HG03039 (cell line): ENCODE results near the gene DNAH10.
"Not testable (repeated sequence)": the region's sequence is repeated elsewhere in the genome, so short reads cannot be mapped to it uniquely, and the experiment has no call there.

Experiments used
- ATAC-seq: cut with Tn5 transposase; IDR thresholded peaks from one replicate; pipeline ENCODE4 v1.9.1; 2021; ENCODE audit warnings: mild to moderate bottlenecking, moderate library complexity; ENCODE audit not compliant: unreplicated experiment

The DNAH10 gene

DNA sequence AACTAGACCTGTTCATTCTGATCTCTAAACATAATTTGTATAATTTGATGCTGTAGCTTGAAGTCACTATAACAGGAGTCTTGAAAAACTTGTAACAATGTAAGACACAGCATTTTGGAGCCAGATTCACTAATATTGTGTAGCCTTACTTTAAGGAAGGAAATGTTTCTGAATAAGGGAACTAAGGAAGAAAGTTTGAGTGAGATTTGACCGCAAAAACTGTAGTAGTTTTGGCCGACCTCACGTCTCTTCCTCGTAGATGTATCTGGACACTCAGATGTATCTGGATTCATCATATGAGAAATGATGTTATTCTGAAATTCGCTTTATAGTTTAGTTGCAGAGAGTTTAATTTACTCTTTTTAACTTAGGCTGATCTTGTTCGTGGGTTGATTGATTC is 13.9 kb upstream of the DNAH10 start:
- ATAC-seq, result no peak

DNA sequence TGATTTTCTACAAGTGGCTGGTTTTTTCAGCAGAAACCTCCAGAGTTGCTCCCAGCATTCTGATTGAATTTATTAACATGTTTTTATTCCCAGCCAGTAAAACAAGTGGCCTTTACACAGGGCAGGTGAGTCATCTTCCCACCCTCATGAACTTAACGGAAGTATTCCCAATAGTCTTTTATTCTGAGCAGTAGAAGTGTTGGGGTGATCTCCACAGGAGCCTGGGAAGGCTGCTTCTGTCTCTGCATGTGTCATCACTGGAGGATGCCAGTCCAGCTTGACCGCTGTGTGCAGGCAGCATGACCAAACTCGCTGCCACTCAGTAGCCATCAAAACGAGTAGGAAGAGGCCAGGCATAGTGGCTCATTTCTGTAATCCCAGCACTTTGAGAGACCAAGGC is 13.4 kb upstream of the DNAH10 start:
- ATAC-seq, result no peak

DNA sequence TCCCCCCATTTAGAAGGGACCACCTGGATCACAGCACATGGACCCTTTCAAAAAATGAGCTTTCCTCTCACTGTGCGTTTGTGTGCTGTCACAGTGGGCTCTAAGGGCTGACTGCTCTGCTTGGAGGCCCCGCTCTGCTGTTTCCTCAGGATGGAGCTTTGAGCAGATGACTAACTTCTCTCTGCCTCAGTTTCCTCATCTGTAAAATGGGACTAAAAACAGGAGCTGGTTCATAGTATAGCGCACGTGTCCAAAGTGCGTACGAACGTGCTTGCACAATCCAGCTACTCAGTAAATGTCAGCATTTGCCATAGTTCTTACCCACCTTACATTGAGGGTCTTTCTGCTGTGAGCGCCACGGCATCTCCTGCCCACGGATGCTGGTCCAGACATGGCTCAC is 12.7 kb upstream of the DNAH10 start:
- ATAC-seq, result no peak

DNA sequence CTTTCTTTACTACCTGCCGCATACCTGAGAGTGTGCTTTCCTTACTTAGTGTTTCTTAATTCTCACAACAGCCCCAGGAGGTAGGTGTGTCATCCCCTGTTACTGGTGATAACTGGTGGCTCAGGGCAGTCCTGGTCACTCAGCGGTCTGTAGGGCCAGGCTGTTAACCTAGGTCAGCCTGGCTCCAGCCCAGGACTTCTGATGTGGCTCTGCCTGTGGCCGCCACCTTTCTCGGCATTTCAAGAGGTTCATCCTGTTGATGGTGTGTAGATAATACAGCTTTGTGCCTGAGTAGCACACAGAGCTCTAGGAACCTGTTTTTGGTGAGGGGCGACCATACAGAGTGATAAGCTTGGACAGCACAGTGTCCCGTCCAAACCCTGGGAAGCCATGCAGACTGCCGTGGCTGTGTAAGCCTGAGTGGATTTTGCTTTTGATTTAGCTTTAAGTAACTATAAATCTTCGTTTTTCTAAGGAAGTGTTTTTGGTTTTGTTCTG is 11.9 kb upstream of the DNAH10 start:
- ATAC-seq, result no peak

DNA sequence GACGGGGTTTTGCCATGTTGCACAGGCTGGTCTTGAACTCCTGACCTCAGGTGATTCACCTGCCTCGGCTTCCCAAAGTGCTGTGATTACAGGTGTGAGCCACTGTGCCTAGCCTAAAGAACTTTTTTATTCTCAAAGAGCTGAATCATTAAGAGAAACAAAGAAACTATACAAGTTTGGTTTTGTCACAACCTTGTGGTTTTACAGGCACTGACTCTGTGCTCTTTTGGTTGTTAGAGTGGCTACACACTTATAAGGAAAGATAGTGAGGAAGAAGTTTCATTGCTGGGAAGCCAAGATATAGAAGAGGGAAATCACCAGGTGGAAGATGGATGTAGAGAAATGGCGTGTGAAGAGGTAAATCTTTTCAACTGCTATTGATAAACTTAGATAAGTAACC is 10.1 kb upstream of the DNAH10 start:
- no peak for ATAC-seq

DNA sequence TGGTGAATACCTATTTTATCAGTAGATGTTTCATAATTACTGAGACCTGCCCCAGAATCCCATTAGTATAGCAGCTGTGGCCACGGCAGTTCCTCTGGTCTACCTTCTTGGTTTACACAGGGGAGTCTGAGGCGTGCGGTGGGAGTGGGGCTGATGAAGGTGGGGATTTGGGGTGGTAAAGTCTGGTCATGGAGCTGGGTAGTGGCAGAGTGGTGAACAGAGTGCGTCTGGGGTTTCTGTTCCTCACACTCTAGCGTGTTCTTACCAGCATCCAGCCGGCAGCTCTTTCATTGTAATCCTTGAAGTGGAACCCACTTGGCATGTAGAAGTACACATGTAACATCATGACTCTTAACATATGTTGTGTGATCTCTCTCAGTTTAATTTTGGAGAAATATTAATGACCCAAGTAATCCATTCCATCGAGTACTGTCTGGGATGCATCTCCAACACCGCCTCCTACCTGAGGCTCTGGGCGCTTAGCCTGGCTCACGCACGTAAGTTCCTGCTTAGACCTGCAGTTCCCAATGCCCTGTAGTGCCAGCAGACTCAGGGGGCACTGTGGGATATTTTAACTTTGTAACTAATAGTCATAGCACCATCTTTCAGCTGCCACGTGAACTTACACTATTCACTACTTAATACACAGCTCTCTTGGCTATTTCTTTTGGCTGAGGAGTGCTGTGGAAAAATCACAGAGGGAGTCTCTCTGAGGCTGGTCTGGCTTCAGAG is 7.9 kb upstream of the DNAH10 start:
- ATAC-seq, result no peak

GRCh38 chr12:123757561-123757960 is 4.5 kb upstream of the DNAH10 start:
- ATAC-seq, result no peak

GRCh38 chr12:123760267-123760938 is 1.7 kb upstream of the DNAH10 start:
- ATAC-seq, result no peak

- no peak for ATAC-seq
Measured at GRCh38 chr12:123762715-123763052, 583 bp downstream of the DNAH10 start.

DNA sequence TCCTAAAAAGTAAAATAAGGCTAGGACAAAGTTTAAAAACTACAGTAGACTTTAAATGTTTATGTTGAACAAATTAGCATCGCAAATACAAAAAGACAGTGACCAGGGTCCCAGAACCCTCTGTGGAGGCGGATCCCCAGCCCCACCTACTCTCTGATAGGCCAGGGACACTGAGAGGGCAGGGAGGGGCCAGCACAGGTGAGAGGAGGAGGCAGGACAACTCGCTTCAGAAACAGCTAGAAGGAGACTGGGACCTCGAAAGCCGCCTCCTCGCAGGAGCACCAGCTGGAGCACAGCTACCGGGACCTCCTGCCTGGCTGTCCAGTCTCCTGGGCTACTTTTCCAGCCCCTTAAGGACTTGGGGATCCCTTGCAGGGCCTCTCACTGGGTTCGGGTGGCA is 992 bp downstream of the DNAH10 start:
- no peak for ATAC-seq

GRCh38 chr12:123764109-123764508 is 2.0 kb downstream of the DNAH10 start:
- no peak for ATAC-seq

- no peak for ATAC-seq
Measured at GRCh38 chr12:123765504-123766035, 3.5 kb downstream of the DNAH10 start.

DNA sequence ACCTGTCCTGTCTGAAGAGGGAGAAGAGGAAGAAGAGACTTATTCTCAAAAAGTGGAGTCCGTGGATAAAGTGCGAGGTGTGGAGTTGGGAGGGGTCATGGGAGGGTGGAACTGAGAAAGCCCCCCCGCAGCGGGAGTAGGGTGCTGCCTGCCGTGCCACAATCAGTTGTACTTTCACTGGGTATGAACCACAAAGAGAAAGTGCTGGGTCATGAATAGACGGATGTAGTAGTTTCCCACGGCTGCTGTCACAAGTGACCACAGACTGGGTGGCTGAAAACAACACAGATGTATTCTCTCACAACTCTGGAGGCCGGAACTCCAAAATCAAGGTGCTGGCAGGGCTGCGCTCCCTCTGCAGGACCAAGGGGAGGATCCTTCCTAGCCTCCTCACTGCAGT is 5.5 kb downstream of the DNAH10 start:
- peak; percentile 67 for ATAC-seq

GRCh38 chr12:123771261-123771660 is 9.2 kb downstream of the DNAH10 start:
- no peak for ATAC-seq

DNA sequence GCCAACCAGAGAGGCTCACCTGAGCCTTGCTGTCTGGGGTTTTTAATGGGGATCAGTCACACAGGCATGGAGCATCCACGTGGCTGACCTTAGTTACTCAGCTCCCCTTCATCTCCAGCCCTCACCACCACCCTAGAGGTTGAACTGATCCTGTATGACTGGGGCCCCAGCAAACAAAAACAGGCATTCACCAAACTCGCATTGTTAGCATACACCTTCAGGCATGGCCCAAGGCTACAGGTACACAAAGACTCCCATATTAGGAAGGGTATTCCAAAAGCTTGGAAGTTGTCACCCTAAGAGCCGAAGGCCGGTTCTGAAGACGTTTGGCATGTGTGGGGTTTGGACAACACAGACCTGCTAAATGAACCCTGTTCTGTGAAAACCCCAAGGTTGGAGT is 10.0 kb downstream of the DNAH10 start:
- no peak for ATAC-seq

DNA sequence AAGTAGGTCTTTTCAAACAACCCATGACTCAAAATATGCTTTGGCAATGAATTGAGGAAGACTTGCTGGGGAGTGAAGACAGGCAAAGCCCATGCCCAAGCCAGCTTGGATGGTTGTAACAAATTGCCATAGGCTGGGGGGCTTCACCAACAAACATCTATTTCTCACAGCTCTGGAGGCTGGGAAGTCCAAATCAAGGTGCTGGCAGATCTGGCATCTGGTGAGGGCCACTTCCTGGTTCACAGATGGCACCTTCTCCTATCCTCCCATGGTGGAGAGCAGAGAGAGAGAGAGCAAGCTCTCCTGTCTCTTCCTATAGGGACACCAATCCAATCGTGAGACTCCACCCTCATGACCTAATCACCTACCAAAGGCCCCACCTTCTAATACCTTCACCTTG is 11.3 kb downstream of the DNAH10 start:
- ATAC-seq, result no peak

DNA sequence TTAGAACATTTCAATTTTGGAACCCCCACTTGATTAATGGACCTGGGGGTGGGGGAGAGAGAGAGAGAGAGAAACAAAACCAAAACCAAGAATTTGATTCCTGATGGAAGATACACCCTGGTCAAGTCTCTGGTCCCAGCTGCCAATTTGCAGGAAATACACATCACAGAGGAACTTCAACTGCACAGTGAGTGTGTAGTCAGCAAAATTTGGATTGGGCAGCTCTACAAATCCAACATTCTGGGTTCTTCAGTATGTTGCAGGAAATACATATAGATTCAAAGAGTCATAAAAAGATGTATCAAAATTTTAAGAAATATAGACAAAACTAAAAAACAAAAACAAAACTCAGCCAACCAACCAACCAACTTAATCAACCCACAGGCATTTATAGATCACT is 17.4 kb downstream of the DNAH10 start:
- ATAC-seq, result no peak

DNA sequence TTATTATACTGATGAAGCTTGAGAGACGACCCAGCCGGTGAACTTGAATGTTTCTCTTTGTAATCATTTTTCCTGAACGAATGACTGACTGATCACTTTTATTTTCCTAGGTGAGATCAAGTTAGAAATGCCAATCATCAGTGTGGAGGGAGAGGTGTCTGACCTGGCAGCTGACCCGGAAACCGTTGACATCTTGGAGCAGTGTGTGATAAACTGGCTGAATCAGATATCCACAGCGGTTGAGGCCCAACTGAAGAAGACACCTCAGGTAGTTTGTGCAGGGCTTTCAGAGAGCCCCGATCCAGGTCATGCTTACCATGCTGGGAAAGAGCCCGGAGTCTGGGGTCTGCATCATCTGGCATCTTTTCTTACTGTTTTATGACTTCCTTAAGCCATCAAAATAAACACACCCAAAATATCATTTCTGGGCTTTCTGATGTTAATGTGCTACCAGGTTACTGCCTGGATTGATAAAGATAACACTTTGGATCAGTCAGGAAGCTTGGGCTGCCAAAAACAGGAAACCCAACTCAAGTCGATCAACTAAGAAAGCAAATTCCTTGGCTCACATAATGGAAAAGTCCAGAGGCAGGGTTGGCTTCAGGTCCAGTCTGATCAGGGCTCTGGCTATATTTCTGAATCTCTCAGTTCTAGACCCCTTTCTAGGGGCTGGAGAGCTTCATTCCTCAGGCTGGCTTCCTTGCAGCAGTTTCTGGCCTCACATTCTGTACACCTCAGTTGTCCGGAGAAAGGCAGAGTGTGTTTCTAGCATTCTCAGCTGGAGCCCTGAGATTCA is 21.1 kb downstream of the DNAH10 start:
- ATAC-seq, result no peak

- ATAC-seq, result no peak
Measured at GRCh38 chr12:123787466-123787865, 25.4 kb downstream of the DNAH10 start.

GRCh38 chr12:123788541-123788940 is 26.4 kb downstream of the DNAH10 start:
- no peak for ATAC-seq

- not testable (repeated sequence) for ATAC-seq
Measured at GRCh38 chr12:123789422-123789821, 27.3 kb downstream of the DNAH10 start.
